Lung (tissue), 12 donors: ENCODE measurements around the gene RALB. TPM values are rescaled to one million over a fixed set of nuclear protein-coding genes. Genes with fewer than 3 reads are reported as not detected.

ENCODE experiments used
- ATAC-seq: fragments of 200-7000 bp; cut with Tn5 transposase; one replicate; pipeline ENCODE4 v1.9.1; 2020; ENCODE audit warnings: moderate number of reproducible peaks; ENCODE audit not compliant: insufficient read depth, low FRiP score
- DNase-seq, 3 donors: peaks; one replicate each; pipeline ENCODE4 v3.0.0-alpha.2; 2013 to 2017
- H3K27ac ChIP-seq, 2 donors: one replicate each; pipeline ENCODE4 v1.5.1; 2013; ENCODE audit warnings: mild to moderate bottlenecking in 2 of 2, moderate library complexity in 2 of 2, control low read depth in 1 of 2, inconsistent platforms in 1 of 2, low read depth in 1 of 2, low read length in 1 of 2
- H3K27me3 ChIP-seq, 3 donors: one replicate each; pipeline ENCODE4 v1.5.1; 2013; ENCODE audit warnings: low read length in 2 of 3; ENCODE audit not compliant: control insufficient read depth in 3 of 3, insufficient read depth in 3 of 3
- H3K36me3 ChIP-seq, 4 donors: one replicate each; pipeline ENCODE4 v1.5.1; 2013; ENCODE audit warnings: low read length in 4 of 4, mild to moderate bottlenecking in 1 of 4, moderate library complexity in 1 of 4; ENCODE audit not compliant: control insufficient read depth in 4 of 4, insufficient read depth in 4 of 4
- H3K4me1 ChIP-seq, 5 donors: one replicate each; pipeline ENCODE4 v1.5.1; 2013; ENCODE audit warnings: low read length in 5 of 5, mild to moderate bottlenecking in 2 of 5, moderate library complexity in 1 of 5; ENCODE audit not compliant: control insufficient read depth in 5 of 5, insufficient read depth in 5 of 5
- H3K4me3 ChIP-seq: one replicate; pipeline ENCODE4 v1.5.1; 2013; ENCODE audit warnings: mild to moderate bottlenecking, control low read depth, moderate library complexity
- H3K9ac ChIP-seq, 2 donors: one replicate each; pipeline ENCODE4 v1.5.1; 2013; ENCODE audit warnings: low read length in 2 of 2, control low read depth in 1 of 2; ENCODE audit not compliant: insufficient read depth in 1 of 2
- H3K9me3 ChIP-seq, 4 donors: one replicate each; pipeline ENCODE4 v1.5.1; 2013; ENCODE audit warnings: low read length in 3 of 4, mild to moderate bottlenecking in 1 of 4, moderate library complexity in 1 of 4; ENCODE audit not compliant: control insufficient read depth in 4 of 4, insufficient read depth in 3 of 4
- CTCF ChIP-seq: IDR thresholded peaks from 2 replicates; pipeline ENCODE4 v1.5.1; 2012; ENCODE audit warnings: mild to moderate bottlenecking; ENCODE audit errors: control extremely low read depth, extremely low read depth
- WGBS, 2 donors: extraction: QIAGEN DNeasy Blood & Tissue Kit; methylation state at CpG; one replicate each; pipeline ENCODE4 v1.1.7; 2013; 5-methylcytosine and 5-hydroxymethylcytosine counted together
- polyA plus RNA-seq, 2 donors: library from polyadenylated mRNA; stranded (reverse); fragments of 200-250 nt; gene quantifications; one replicate each; pipeline ENCODE4 v1.2.1, GENCODE V29; 2013
- total RNA-seq, 2 donors: library from RNA; depleted of rRNA in 1 of 2; stranded (reverse); fragments of >200 nt in 1 of 2; gene quantifications; one replicate each; pipeline ENCODE4 v1.2.1, GENCODE V29; 2014 to 2021
- donor health status: control.
- donor health status: control.
- donor health status: Bipolar disorder and iron deficiency.
- donor health status: healthy.
- donor health status: DM: yes; HTN: yes; CAD: no.

The RALB gene
- total and polyA plus RNA-seq, 4 donors = 34.6 to 111 (median 77.1) TPM

- Histone ChIP-seq H3K4me1 (peaks cover 0 to 33% (median 8%) of the 10 kb centered on the region in 5 donors), H3K27ac (no peak overlapping the region), H3K36me3 (no peaks in the 10 kb centered on the region), H3K4me3 (no peak overlapping the region), H3K9me3 (no peaks in the 10 kb centered on the region), H3K27me3 (peaks cover 0 to 6% (median 4%) of the 10 kb centered on the region in 3 donors), H3K9ac (no peak overlapping the region)
- ATAC-seq = no peak
- 91 to 97% methylated on average over 17 of the region's 17 CpGs for WGBS, 2 donors
- TF ChIP-seq CTCF = no peak
- no peak for DNase-seq
Measured at GRCh38 chr2:120315367-120316033, 62.8 kb downstream of the RALB start.

GRCh38 chr2:120316071-120316470, 63.4 kb downstream of the RALB start:
- no peaks in the 10 kb centered on the region for H3K9me3 ChIP-seq
- no peak overlapping the region for H3K4me3 ChIP-seq
- H3K27me3 ChIP-seq = peaks cover 0 to 6% (median 4%) of the 10 kb centered on the region in 3 donors
- DNase-seq (no peak), ATAC-seq (no peak)
- no peak overlapping the region for H3K9ac ChIP-seq
- no peaks in the 10 kb centered on the region for H3K36me3 ChIP-seq
- no peak overlapping the region for H3K27ac ChIP-seq
- no peak for TF ChIP-seq CTCF
- H3K4me1 ChIP-seq = peaks cover 0 to 35% (median 10%) of the 10 kb centered on the region in 5 donors
- WGBS, 2 donors = 90 to 94% methylated on average over 5 of the region's 5 CpGs

- Histone ChIP-seq H3K4me3 (no peak overlapping the region), H3K4me1 (peaks cover 0 to 35% (median 10%) of the 10 kb centered on the region in 5 donors), H3K27ac (no peak overlapping the region), H3K9ac (no peak overlapping the region), H3K27me3 (peaks cover 0 to 6% (median 4%) of the 10 kb centered on the region in 3 donors), H3K9me3 (no peaks in the 10 kb centered on the region), H3K36me3 (no peaks in the 10 kb centered on the region)
- 92 to 96% methylated on average over 15 of the region's 15 CpGs for WGBS, 2 donors
- ATAC-seq = no peak
- no peak for DNase-seq
- no peak for TF ChIP-seq CTCF
Measured at GRCh38 chr2:120316528-120317179, 64.0 kb downstream of the RALB start.
